DND-41 (cell line): ENCODE measurements around the gene SEMA5B.

Experiments
- CTCF ChIP-seq: IDR thresholded peaks from 2 replicates; pipeline ENCODE4 v1.5.1; 2012; ENCODE audit warnings: borderline replicate concordance, low read length, moderate library complexity, mild to moderate bottlenecking; ENCODE audit not compliant: poor library complexity, severe bottlenecking; ENCODE audit errors: extremely low read depth
- EZH2 ChIP-seq: IDR thresholded peaks from 3 replicates; pipeline ENCODE4 v1.6.1; 2012; ENCODE audit warnings: borderline replicate concordance, low read depth, mild to moderate bottlenecking, moderate library complexity, low read length, inconsistent platforms; ENCODE audit not compliant: severe bottlenecking

- TF ChIP-seq CTCF: no peak
- no peak for TF ChIP-seq EZH2
Measured at GRCh38 chr3:123018683-123019082, 8.9 kb downstream of the SEMA5B start.
